HEK293 (cell line): ENCODE data around the gene GEMIN5.
A peak's percentile ranks its signal among the peaks of the same experiment; 100 is the strongest.

ENCODE experiments used
- CTCF ChIA-PET: fragments of 350-600 bp; formaldehyde crosslinking; extraction: SDS; loops from one replicate; lab custom pipeline; 2021; ENCODE audit warnings: antibody characterized with exemption; lab: Yijun Ruan, JAX
- POLR2A ChIA-PET: fragments of 300-600 bp; formaldehyde crosslinking; extraction: SDS; loops from one replicate; lab custom pipeline; 2020; ENCODE audit warnings: antibody characterized with exemption, inconsistent platforms; lab: Yijun Ruan, JAX
- H3K27ac ChIP-seq: fragments of 200-500 bp; sonication (Bioruptor generic); 2 replicates; pipeline ENCODE4 v1.5.1; 2014; ENCODE audit warnings: low read depth, low read length, control low read depth, inconsistent platforms; ENCODE audit errors: extremely low read depth
- H3K36me3 ChIP-seq, 2 experiments: fragments of 200-500 bp in 1 of 2; sonication (Bioruptor generic) in 1 of 2; 1 replicate in 1 of 2; 2 replicates in 1 of 2; pipeline ENCODE4 v1.5.1; 2014 to 2017; ENCODE audit warnings: inconsistent platforms in 2 of 2, low read length in 2 of 2; ENCODE audit not compliant: control insufficient read depth in 2 of 2, insufficient read depth in 1 of 2
- H3K4me1 ChIP-seq: fragments of 200-500 bp; sonication (Bioruptor generic); 2 replicates; pipeline ENCODE4 v1.5.1; 2014; ENCODE audit warnings: mild to moderate bottlenecking, low read length, inconsistent platforms; ENCODE audit not compliant: control insufficient read depth, insufficient read depth
- H3K4me3 ChIP-seq: 2 replicates; pipeline ENCODE4 v1.5.1; 2011; ENCODE audit warnings: low read depth, mild to moderate bottlenecking, control low read depth, low read length, moderate library complexity
- H3K9me3 ChIP-seq: fragments of 200-500 bp; sonication (Bioruptor generic); 2 replicates; pipeline ENCODE4 v1.5.1; 2014; ENCODE audit warnings: low read depth, low read length, inconsistent platforms; ENCODE audit not compliant: control insufficient read depth, insufficient read depth
- FEZF1 ChIP-seq: fragments of 450-650 bp; formaldehyde crosslinking; IDR thresholded peaks from 2 replicates; pipeline ENCODE4 v1.5.1; 2016; ENCODE audit warnings: missing biosample characterization, missing genetic modification characterization
- REPIN1 ChIP-seq: fragments of 450-650 bp; formaldehyde crosslinking; IDR thresholded peaks from 2 replicates; pipeline ENCODE4 v1.5.1; 2017; ENCODE audit warnings: missing biosample characterization, missing genetic modification characterization, low read depth
- ZEB2 ChIP-seq: fragments of 450-650 bp; formaldehyde crosslinking; IDR thresholded peaks from 2 replicates; pipeline ENCODE4 v1.5.1; 2016; ENCODE audit warnings: missing biosample characterization, missing genetic modification characterization
- ZNF112 ChIP-seq: fragments of 450-650 bp; formaldehyde crosslinking; IDR thresholded peaks from 2 replicates; pipeline ENCODE4 v1.5.0; 2017; ENCODE audit warnings: missing biosample characterization, missing genetic modification characterization
- ZNF140 ChIP-seq: fragments of 450-650 bp; formaldehyde crosslinking; IDR thresholded peaks from 2 replicates; pipeline ENCODE4 v1.5.1; 2016; ENCODE audit warnings: missing biosample characterization, missing genetic modification characterization
- ZNF214 ChIP-seq: fragments of 450-650 bp; formaldehyde crosslinking; IDR thresholded peaks from 2 replicates; pipeline ENCODE4 v1.5.1; 2017; ENCODE audit warnings: missing biosample characterization, mild to moderate bottlenecking, missing genetic modification characterization, borderline replicate concordance
- ZNF324 ChIP-seq: fragments of 450-650 bp; formaldehyde crosslinking; IDR thresholded peaks from 2 replicates; pipeline ENCODE4 v1.5.1; 2016; ENCODE audit warnings: missing biosample characterization, missing genetic modification characterization
- ZNF37A ChIP-seq: fragments of 450-650 bp; IDR thresholded peaks from 2 replicates; pipeline ENCODE4 v1.5.1; 2018; ENCODE audit warnings: missing biosample characterization, missing genetic modification characterization
- ZNF391 ChIP-seq: fragments of 450-650 bp; formaldehyde crosslinking; IDR thresholded peaks from 2 replicates; pipeline ENCODE4 v1.5.1; 2016; ENCODE audit warnings: low read depth, missing biosample characterization, missing genetic modification characterization, borderline replicate concordance
- ZNF394 ChIP-seq: fragments of 450-650 bp; formaldehyde crosslinking; IDR thresholded peaks from 2 replicates; pipeline ENCODE4 v1.5.1; 2016; ENCODE audit warnings: missing biosample characterization, missing genetic modification characterization, mild to moderate bottlenecking, moderate library complexity, borderline replicate concordance
- ZNF529 ChIP-seq: fragments of 450-650 bp; formaldehyde crosslinking; IDR thresholded peaks from 2 replicates; pipeline ENCODE4 v1.5.1; 2017; ENCODE audit warnings: missing genetic modification characterization, missing biosample characterization; ENCODE audit not compliant: insufficient replicate concordance
- ZNF549 ChIP-seq: fragments of 450-650 bp; IDR thresholded peaks from 2 replicates; pipeline ENCODE4 v1.5.1; 2018; ENCODE audit warnings: missing biosample characterization, missing genetic modification characterization, mild to moderate bottlenecking, inconsistent platforms, moderate library complexity
- ZNF555 ChIP-seq: fragments of 450-650 bp; formaldehyde crosslinking; conservative IDR thresholded peaks from 2 replicates; pipeline ENCODE4 v1.5.1; 2017; ENCODE audit warnings: missing biosample characterization, mild to moderate bottlenecking, missing genetic modification characterization, inconsistent platforms
- ZNF747 ChIP-seq: fragments of 450-650 bp; formaldehyde crosslinking; IDR thresholded peaks from 2 replicates; pipeline ENCODE4 v1.5.1; 2016; ENCODE audit warnings: missing biosample characterization, missing genetic modification characterization
- TF ChIP-seq, protein P1 (sequence below): fragments of 450-650 bp; formaldehyde crosslinking; IDR thresholded peaks from 2 replicates; pipeline ENCODE4 v1.5.1; 2016; ENCODE audit warnings: missing biosample characterization, missing genetic modification characterization
- TF ChIP-seq, protein P2 (sequence below): fragments of 450-650 bp; formaldehyde crosslinking; IDR thresholded peaks from 2 replicates; pipeline ENCODE4 v1.5.1; 2016; ENCODE audit warnings: missing biosample characterization, missing genetic modification characterization, borderline replicate concordance
- TF ChIP-seq, protein P3 (sequence below): fragments of 450-650 bp; formaldehyde crosslinking; optimal IDR thresholded peaks from 2 replicates; pipeline ENCODE3; 2016; ENCODE audit warnings: missing biosample characterization, mild to moderate bottlenecking, missing genetic modification characterization
- TF ChIP-seq, protein P4 (sequence below): fragments of 450-650 bp; formaldehyde crosslinking; IDR thresholded peaks from 2 replicates; pipeline ENCODE4 v1.5.1; 2016; ENCODE audit warnings: missing biosample characterization, missing genetic modification characterization
- TF ChIP-seq, protein P5 (sequence below): fragments of 450-650 bp; formaldehyde crosslinking; IDR thresholded peaks from 2 replicates; pipeline ENCODE4 v1.5.1; 2016; ENCODE audit warnings: missing biosample characterization, missing genetic modification characterization
- TF ChIP-seq, protein P6 (sequence below): fragments of 450-650 bp; formaldehyde crosslinking; IDR thresholded peaks from 2 replicates; pipeline ENCODE4 v1.5.1; 2016; ENCODE audit warnings: missing biosample characterization, missing genetic modification characterization

Gene GEMIN5

DNA sequence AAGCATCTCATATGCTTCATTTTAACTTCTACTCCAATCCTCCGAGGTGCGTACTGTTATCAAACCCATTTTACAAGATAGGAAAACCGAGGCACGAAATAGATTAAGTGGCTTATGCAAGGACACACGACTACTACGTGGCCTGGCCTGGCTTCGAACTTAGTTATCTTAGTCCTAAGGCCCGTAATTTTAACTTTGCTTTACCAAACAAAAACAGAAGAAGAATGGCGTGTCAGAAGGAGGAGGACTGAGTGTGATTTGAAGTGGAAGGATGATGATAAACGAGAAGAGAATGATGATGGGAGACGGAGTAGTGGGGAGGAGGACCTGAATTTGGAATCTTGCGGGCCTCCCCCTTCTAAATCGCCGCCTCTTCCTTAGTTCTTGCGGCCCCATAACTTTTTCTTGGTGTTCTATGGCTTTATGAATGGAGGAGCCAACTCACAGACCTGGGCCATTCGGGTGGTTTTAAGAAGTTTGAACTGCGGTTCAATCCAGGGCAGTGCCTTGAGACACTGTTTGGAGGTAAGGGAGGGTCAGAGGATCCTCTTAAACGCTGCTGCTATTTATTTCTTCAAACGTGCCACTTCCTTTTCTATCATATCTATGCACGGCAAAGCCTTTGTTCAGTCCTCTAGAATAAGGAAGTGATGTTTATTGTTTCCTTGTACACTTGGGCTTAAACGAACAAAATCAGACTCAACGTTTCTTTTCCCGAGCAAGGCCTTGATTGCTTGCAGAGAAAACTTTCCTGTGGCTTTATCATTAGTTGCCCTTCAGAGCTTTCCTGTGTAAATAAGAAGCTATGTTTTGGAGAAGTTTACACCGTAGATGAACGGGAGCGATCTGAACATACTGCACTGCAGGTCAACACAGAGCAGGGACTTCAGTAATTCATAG is 78.8 kb downstream of the GEMIN5 start:
- POLR2A ChIA-PET: interaction anchor here (0.7 to 1.8 kb wide), 3 partner anchors 8 to 14 kb away, joined by 3 to 7 read pairs (median 6); no protein-coding TSS in a partner anchor

DNA sequence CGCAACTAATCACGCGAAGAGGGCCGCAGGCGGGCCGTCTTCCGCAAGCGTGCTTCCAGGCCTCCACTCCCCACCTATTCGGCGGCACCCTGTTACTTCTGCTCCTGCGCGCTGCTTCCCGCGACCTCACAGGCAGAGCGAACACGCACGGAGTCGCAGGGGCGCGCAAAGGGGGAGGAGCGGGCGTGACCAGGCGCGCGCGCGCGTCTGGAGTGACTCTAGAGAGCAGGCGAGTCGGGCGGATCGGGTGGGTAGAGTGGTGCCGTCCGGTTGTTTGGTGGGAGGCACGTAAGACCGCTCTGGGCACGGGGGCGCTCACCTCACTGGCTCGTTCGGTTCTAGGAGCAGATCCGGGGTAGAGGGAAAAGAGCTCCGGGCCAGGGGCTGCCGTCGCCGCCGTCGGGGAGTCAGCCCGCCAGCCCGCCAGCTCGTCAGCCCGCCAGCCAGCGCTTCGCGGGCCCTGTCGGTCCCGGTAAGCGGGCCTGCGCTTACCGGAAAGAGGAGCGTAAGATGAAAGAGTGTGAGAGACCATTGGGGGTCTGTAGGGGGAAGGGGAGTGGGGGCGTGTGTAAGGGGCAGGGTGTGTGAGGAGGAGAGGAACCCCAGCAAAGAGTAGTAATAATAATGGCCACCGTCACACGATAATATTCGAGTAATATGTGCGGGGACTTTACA is 79.6 kb downstream of the GEMIN5 start, which contains the start of gene CNOT8:
CNOT8 (plus strand) TSS at position 331 of the 675 bp plus-strand sequence. CDS start 4,652 bp downstream, outside the sequence.
- Histone ChIP-seq H3K36me3 (peaks cover 3 to 10% of the 10 kb centered on the region in 2 experiments; a peak in 1 of 3 replicates), H3K27ac (peak within 1 kb of the TSS; percentile 89), H3K4me1 (0 out of 2 replicates have a peak, but pooled peaks cover 3% of the 10 kb centered on the region), H3K9me3 (no peaks in the 10 kb centered on the region), H3K4me3 (peak within 1 kb of the TSS; percentile 90)
- ChIA-PET POLR2A (interaction anchor here (0.7 to 1.6 kb wide), 5 partner anchors 10 to 101 kb away, joined by 3 to 7 read pairs (median 3); no protein-coding TSS in a partner anchor), CTCF (no interaction called here)
- no peak for TF ChIP-seq ZNF549 (tag by site-specific recombination)
- no peak for TF ChIP-seq ZNF747 (tag by site-specific recombination)
- TF ChIP-seq ZNF529 (tag by site-specific recombination): no peak
- TF ChIP-seq, protein P1, sequence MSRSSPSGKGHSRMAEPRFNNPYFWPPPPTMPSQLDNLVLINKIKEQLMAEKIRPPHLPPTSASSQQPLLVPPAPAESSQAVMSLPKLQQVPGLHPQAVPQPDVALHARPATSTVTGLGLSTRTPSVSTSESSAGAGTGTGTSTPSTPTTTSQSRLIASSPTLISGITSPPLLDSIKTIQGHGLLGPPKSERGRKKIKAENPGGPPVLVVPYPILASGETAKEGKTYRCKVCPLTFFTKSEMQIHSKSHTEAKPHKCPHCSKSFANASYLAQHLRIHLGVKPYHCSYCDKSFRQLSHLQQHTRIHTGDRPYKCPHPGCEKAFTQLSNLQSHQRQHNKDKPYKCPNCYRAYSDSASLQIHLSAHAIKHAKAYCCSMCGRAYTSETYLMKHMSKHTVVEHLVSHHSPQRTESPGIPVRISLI (tag by site-specific recombination): no peak
- TF ChIP-seq, protein P2, sequence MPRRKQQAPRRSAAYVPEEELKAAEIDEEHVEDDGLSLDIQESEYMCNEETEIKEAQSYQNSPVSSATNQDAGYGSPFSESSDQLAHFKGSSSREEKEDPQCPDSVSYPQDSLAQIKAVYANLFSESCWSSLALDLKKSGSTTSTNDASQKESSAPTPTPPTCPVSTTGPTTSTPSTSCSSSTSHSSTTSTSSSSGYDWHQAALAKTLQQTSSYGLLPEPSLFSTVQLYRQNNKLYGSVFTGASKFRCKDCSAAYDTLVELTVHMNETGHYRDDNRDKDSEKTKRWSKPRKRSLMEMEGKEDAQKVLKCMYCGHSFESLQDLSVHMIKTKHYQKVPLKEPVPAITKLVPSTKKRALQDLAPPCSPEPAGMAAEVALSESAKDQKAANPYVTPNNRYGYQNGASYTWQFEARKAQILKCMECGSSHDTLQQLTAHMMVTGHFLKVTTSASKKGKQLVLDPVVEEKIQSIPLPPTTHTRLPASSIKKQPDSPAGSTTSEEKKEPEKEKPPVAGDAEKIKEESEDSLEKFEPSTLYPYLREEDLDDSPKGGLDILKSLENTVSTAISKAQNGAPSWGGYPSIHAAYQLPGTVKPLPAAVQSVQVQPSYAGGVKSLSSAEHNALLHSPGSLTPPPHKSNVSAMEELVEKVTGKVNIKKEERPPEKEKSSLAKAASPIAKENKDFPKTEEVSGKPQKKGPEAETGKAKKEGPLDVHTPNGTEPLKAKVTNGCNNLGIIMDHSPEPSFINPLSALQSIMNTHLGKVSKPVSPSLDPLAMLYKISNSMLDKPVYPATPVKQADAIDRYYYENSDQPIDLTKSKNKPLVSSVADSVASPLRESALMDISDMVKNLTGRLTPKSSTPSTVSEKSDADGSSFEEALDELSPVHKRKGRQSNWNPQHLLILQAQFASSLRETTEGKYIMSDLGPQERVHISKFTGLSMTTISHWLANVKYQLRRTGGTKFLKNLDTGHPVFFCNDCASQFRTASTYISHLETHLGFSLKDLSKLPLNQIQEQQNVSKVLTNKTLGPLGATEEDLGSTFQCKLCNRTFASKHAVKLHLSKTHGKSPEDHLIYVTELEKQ (tag by site-specific recombination): no peak
- peak; percentile 43; the same call in 1 of the 2 replicates for TF ChIP-seq ZNF394 (tag by site-specific recombination)
- TF ChIP-seq ZEB2 (tag by site-specific recombination): peak; percentile 93; the same call in 1 of the 2 replicates
- TF ChIP-seq ZNF555: no peak
- TF ChIP-seq ZNF214: no peak
- TF ChIP-seq, protein P3, sequence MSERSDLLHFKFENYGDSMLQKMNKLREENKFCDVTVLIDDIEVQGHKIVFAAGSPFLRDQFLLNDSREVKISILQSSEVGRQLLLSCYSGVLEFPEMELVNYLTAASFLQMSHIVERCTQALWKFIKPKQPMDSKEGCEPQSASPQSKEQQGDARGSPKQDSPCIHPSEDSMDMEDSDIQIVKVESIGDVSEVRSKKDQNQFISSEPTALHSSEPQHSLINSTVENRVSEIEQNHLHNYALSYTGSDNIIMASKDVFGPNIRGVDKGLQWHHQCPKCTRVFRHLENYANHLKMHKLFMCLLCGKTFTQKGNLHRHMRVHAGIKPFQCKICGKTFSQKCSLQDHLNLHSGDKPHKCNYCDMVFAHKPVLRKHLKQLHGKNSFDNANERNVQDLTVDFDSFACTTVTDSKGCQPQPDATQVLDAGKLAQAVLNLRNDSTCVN (tag by site-specific recombination): peak; percentile 100
- TF ChIP-seq ZNF140 (tag by site-specific recombination): no peak
- TF ChIP-seq ZNF37A (tag by site-specific recombination): no peak
- TF ChIP-seq, protein P4, sequence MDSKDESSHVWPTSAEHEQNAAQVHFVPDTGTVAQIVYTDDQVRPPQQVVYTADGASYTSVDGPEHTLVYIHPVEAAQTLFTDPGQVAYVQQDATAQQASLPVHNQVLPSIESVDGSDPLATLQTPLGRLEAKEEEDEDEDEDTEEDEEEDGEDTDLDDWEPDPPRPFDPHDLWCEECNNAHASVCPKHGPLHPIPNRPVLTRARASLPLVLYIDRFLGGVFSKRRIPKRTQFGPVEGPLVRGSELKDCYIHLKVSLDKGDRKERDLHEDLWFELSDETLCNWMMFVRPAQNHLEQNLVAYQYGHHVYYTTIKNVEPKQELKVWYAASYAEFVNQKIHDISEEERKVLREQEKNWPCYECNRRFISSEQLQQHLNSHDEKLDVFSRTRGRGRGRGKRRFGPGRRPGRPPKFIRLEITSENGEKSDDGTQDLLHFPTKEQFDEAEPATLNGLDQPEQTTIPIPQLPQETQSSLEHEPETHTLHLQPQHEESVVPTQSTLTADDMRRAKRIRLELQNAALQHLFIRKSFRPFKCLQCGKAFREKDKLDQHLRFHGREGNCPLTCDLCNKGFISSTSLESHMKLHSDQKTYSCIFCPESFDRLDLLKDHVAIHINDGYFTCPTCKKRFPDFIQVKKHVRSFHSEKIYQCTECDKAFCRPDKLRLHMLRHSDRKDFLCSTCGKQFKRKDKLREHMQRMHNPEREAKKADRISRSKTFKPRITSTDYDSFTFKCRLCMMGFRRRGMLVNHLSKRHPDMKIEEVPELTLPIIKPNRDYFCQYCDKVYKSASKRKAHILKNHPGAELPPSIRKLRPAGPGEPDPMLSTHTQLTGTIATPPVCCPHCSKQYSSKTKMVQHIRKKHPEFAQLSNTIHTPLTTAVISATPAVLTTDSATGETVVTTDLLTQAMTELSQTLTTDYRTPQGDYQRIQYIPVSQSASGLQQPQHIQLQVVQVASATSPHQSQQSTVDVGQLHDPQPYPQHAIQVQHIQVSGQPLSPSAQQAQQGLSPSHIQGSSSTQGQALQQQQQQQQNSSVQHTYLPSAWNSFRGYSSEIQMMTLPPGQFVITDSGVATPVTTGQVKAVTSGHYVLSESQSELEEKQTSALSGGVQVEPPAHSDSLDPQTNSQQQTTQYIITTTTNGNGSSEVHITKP (tag by site-specific recombination): peak; percentile 96
- TF ChIP-seq FEZF1: no peak
- TF ChIP-seq ZNF324 (tag by site-specific recombination): peak; percentile 59
- TF ChIP-seq, protein P5, sequence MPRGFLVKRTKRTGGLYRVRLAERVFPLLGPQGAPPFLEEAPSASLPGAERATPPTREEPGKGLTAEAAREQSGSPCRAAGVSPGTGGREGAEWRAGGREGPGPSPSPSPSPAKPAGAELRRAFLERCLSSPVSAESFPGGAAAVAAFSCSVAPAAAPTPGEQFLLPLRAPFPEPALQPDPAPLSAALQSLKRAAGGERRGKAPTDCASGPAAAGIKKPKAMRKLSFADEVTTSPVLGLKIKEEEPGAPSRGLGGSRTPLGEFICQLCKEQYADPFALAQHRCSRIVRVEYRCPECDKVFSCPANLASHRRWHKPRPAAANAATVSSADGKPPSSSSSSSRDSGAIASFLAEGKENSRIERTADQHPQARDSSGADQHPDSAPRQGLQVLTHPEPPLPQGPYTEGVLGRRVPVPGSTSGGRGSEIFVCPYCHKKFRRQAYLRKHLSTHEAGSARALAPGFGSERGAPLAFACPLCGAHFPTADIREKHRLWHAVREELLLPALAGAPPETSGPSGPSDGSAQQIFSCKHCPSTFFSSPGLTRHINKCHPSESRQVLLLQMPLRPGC (tag by site-specific recombination): peak; percentile 11; the same call in 1 of the 2 replicates
- TF ChIP-seq ZNF391 (tag by site-specific recombination): peak; percentile 17; the same call in 1 of the 2 replicates

More for the DNA sequence above, 78.8 kb downstream of the GEMIN5 start:
- H3K36me3 ChIP-seq: peaks cover 8 to 16% of the 10 kb centered on the region in 2 experiments; a peak in 2 of 3 replicates
- TF ChIP-seq, protein P6, sequence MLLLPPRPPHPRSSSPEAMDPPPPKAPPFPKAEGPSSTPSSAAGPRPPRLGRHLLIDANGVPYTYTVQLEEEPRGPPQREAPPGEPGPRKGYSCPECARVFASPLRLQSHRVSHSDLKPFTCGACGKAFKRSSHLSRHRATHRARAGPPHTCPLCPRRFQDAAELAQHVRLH (tag by site-specific recombination): peak; percentile 9; the same call in 1 of the 2 replicates
- 0 out of 2 replicates have a peak, but pooled peaks have one; percentile 19 for TF ChIP-seq REPIN1 (tag by site-specific recombination)
- no peak for TF ChIP-seq ZNF112 (tag by site-specific recombination)
- TF ChIP-seq, all 188 proteins: peak for 2
- Histone ChIP-seq H3K27ac (peak overlapping the region; percentile 89; the same call in 1 of the 2 replicates), H3K4me3 (peak overlapping the region; percentile 90), H3K4me1 (0 out of 2 replicates have a peak, but pooled peaks cover 3% of the 10 kb centered on the region), H3K9me3 (no peaks in the 10 kb centered on the region)
- CTCF ChIA-PET: no interaction called here
